ENCODE results near the gene CORIN. TPM values are rescaled to one million over a fixed set of nuclear protein-coding genes. Genes with fewer than 3 reads are reported as not detected.

Gene CORIN
- total and polyA plus RNA-seq, 2 donors (not counting 3 experiments of a cell fraction or from before 2014, with no cell fraction given): 0.07 to 0.40 TPM

DNA sequence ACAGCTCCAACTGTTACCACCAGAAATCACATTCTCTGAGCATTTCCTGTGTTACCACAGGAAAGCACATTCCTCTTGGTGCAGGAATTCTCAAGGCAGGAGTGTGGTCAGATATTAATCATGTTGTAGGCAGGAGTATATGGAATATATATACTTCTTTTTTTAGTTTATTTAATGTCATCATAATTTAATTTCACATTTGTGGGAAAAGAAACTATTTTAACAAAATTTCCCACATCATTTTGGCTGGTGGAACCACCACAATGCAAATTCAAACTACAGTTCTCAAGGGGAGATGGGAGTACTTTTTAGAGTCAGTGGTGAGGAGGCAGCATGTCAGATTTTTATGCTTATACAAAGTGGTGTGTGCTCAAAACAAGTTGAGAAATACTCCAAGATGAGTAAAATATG lies 213.8 kb downstream of the CORIN start:
- POLR2A ChIA-PET: no interaction called here
- CTCF ChIA-PET: no interaction called here
- Histone ChIP-seq H3K9ac (replicated peaks; ENCODE audit: extremely low read depth, insufficient read depth, low read length) (no peak overlapping the region), H2AFZ (ENCODE audit: low read depth, low read length) (no peak overlapping the region), H3K27me3 (ENCODE audit: control insufficient read depth in 2 of 2, insufficient read depth in 2 of 2, low read length in 2 of 2) (no peaks in the 10 kb centered on the region), H3K36me3 (ENCODE audit: control insufficient read depth in 2 of 2, extremely low read depth in 1 of 2, insufficient read depth in 2 of 2, low read length in 2 of 2) (no peaks in the 10 kb centered on the region), H3K9me1 (replicated peaks; ENCODE audit: control insufficient read depth, extremely low read depth, insufficient read depth, low read length) (peaks cover 2% of the 10 kb centered on the region), H3K27ac (ENCODE audit: insufficient read depth, low read depth, low read length) (no peak overlapping the region), H3K9me3 (replicated peaks; ENCODE audit: control insufficient read depth, insufficient read depth, low read length) (no peaks in the 10 kb centered on the region), H3K4me3 (replicated peaks in 1 of 3; ENCODE audit: insufficient read depth in 1 of 3, low read depth in 1 of 3, low read length in 3 of 3) (no peak overlapping the region), H3K4me2 (ENCODE audit: insufficient read depth, low read length) (no peak overlapping the region), H3K4me1 (ENCODE audit: control insufficient read depth, extremely low read depth, insufficient read depth, low read length) (no peaks in the 10 kb centered on the region), H4K20me1 (replicated peaks; ENCODE audit: control insufficient read depth, extremely low read depth, insufficient read depth, low read length) (no peaks in the 10 kb centered on the region), H3K79me2 (ENCODE audit: control insufficient read depth, insufficient read depth, low read length) (no peaks in the 10 kb centered on the region)
- BruUV-seq (replicated peaks): no TSS peak
- DNase-seq (ENCODE audit: low read depth, low spot score) (no peak), FAIRE-seq (no peak)
- no peak for TF ChIP-seq MAX (IDR thresholded peaks at IDR 0.05; ENCODE audit: insufficient read depth, insufficient read length)
- intact Hi-C loops (cut with micrococcal nuclease) (no loop called here), dilution Hi-C loops (cut with MboI; ENCODE audit: extremely low pct_ligation_motif_present, low sequenced_read_pairs) (no loop called here)

- Histone ChIP-seq H3K9ac (replicated peaks; ENCODE audit: extremely low read depth, insufficient read depth, low read length) (no peak overlapping the region), H4K20me1 (replicated peaks; ENCODE audit: control insufficient read depth, extremely low read depth, insufficient read depth, low read length) (no peaks in the 10 kb centered on the region), H3K4me1 (ENCODE audit: control insufficient read depth, extremely low read depth, insufficient read depth, low read length) (no peaks in the 10 kb centered on the region), H3K4me2 (ENCODE audit: insufficient read depth, low read length) (no peak overlapping the region), H3K9me1 (replicated peaks; ENCODE audit: control insufficient read depth, extremely low read depth, insufficient read depth, low read length) (peaks cover 2% of the 10 kb centered on the region), H3K9me3 (replicated peaks; ENCODE audit: control insufficient read depth, insufficient read depth, low read length) (no peaks in the 10 kb centered on the region), H3K4me3 (replicated peaks in 1 of 3; ENCODE audit: insufficient read depth in 1 of 3, low read depth in 1 of 3, low read length in 3 of 3) (no peak overlapping the region), H3K79me2 (ENCODE audit: control insufficient read depth, insufficient read depth, low read length) (no peaks in the 10 kb centered on the region), H3K27me3 (ENCODE audit: control insufficient read depth in 2 of 2, insufficient read depth in 2 of 2, low read length in 2 of 2) (no peaks in the 10 kb centered on the region), H3K36me3 (ENCODE audit: control insufficient read depth in 2 of 2, extremely low read depth in 1 of 2, insufficient read depth in 2 of 2, low read length in 2 of 2) (no peaks in the 10 kb centered on the region), H3K27ac (ENCODE audit: insufficient read depth, low read depth, low read length) (no peak overlapping the region), H2AFZ (ENCODE audit: low read depth, low read length) (no peak overlapping the region)
- no peak for DNase-seq (ENCODE audit: low read depth, low spot score)
- no TSS peak for BruUV-seq (replicated peaks)
- intact Hi-C loops (cut with micrococcal nuclease) (no loop called here), dilution Hi-C loops (cut with MboI; ENCODE audit: extremely low pct_ligation_motif_present, low sequenced_read_pairs) (no loop called here)
- no peak for FAIRE-seq
- POLR2A ChIA-PET: no interaction called here
- CTCF ChIA-PET: no interaction called here
- TF ChIP-seq GATA2 (IDR thresholded peaks at IDR 0.05; ENCODE audit: insufficient read depth, insufficient read length, low read depth, low read length): no peak
- no peak for TF ChIP-seq EZH2 (IDR thresholded peaks at IDR 0.05; ENCODE audit: borderline replicate concordance, low read depth, low read length, severe bottlenecking)
- no peak for TF ChIP-seq POLR2AphosphoS5 (IDR thresholded peaks at IDR 0.05; ENCODE audit: insufficient read depth, low read depth, low read length)
- TF ChIP-seq, protein P1, sequence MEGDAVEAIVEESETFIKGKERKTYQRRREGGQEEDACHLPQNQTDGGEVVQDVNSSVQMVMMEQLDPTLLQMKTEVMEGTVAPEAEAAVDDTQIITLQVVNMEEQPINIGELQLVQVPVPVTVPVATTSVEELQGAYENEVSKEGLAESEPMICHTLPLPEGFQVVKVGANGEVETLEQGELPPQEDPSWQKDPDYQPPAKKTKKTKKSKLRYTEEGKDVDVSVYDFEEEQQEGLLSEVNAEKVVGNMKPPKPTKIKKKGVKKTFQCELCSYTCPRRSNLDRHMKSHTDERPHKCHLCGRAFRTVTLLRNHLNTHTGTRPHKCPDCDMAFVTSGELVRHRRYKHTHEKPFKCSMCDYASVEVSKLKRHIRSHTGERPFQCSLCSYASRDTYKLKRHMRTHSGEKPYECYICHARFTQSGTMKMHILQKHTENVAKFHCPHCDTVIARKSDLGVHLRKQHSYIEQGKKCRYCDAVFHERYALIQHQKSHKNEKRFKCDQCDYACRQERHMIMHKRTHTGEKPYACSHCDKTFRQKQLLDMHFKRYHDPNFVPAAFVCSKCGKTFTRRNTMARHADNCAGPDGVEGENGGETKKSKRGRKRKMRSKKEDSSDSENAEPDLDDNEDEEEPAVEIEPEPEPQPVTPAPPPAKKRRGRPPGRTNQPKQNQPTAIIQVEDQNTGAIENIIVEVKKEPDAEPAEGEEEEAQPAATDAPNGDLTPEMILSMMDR (IDR thresholded peaks at IDR 0.05; ENCODE audit: extremely low read depth in 1 of 2, insufficient read depth in 1 of 2, low read depth in 1 of 2, low read length in 2 of 2): no peak
- no peak for TF ChIP-seq MAX (IDR thresholded peaks at IDR 0.05; ENCODE audit: insufficient read depth, insufficient read length)
- TF ChIP-seq POLR2A (IDR thresholded peaks at IDR 0.05; ENCODE audit: low read depth, low read length): no peak
- TF ChIP-seq FOS (IDR thresholded peaks at IDR 0.05; ENCODE audit: borderline replicate concordance, insufficient read depth, low read length): no peak
- TF ChIP-seq JUN (IDR thresholded peaks at IDR 0.05; ENCODE audit: borderline replicate concordance, insufficient read depth, insufficient read length, low read depth): no peak
Observed at GRCh38 chr4:47621181-47621580, 216.7 kb downstream of the CORIN start.
